ENCODE measurements around the gene PKHD1.

- TF ChIP-seq CTCF (IDR thresholded peaks at IDR 0.05) (no peak), POLR2A (IDR thresholded peaks at IDR 0.05) (no peak)
These were observed 73.0 kb downstream of the PKHD1 start for GRCh38 chr6:52014391-52014790.

Data from heart left ventricle (tissue), 13 donors.